Smooth muscle cell (in vitro differentiated cells): ENCODE results near the gene OBSCN. TPM values are rescaled to one million over a fixed set of nuclear protein-coding genes. Genes with fewer than 3 reads are reported as not detected.

Source experiments
- DNase-seq: peaks from one replicate; lab custom pipeline; 2025; ENCODE audit not compliant: unreplicated experiment; lab: John Stamatoyannopoulos, UW
- H2AFZ ChIP-seq: fragments of 200-600 bp; sonication (generic); 2 replicates; pipeline ENCODE4 v1.6.0; 2016; ENCODE audit warnings: antibody characterized with exemption, low read depth, mild to moderate bottlenecking
- H3F3A ChIP-seq: fragments of 200-600 bp; sonication (generic); 2 replicates; pipeline ENCODE4 v1.6.0; 2017; ENCODE audit warnings: antibody characterized with exemption, low read depth
- H3K27ac ChIP-seq: fragments of 200-600 bp; sonication (generic); 2 replicates; pipeline ENCODE4 v1.5.1; 2016; ENCODE audit warnings: low read depth, mild to moderate bottlenecking
- H3K27me3 ChIP-seq: fragments of 200-600 bp; sonication (generic); 2 replicates; pipeline ENCODE4 v1.6.1; 2016; ENCODE audit warnings: low read depth, mild to moderate bottlenecking
- H3K36me3 ChIP-seq: fragments of 200-600 bp; sonication (generic); 2 replicates; pipeline ENCODE4 v1.5.1; 2016; ENCODE audit warnings: low read depth
- H3K4me1 ChIP-seq: fragments of 200-600 bp; sonication (generic); 2 replicates; pipeline ENCODE4 v1.5.1; 2016; ENCODE audit warnings: low read depth
- H3K4me2 ChIP-seq: fragments of 200-600 bp; sonication (generic); 2 replicates; pipeline ENCODE4 v1.6.0; 2016; ENCODE audit warnings: mild to moderate bottlenecking
- H3K4me3 ChIP-seq: fragments of 200-600 bp; sonication (generic); 2 replicates; pipeline ENCODE4 v1.5.1; 2016; ENCODE audit warnings: mild to moderate bottlenecking
- H3K79me2 ChIP-seq: fragments of 200-600 bp; sonication (generic); 2 replicates; pipeline ENCODE4 v1.6.0; 2016; ENCODE audit warnings: low read depth, mild to moderate bottlenecking
- H3K9ac ChIP-seq: fragments of 200-600 bp; sonication (generic); 2 replicates; pipeline ENCODE4 v1.6.0; 2016; ENCODE audit warnings: low read depth
- H3K9me3 ChIP-seq: fragments of 200-600 bp; sonication (generic); replicated peaks from 2 replicates; pipeline ENCODE4 v1.5.1; 2016; ENCODE audit warnings: low read depth
- H4K20me1 ChIP-seq: fragments of 200-600 bp; sonication (generic); 2 replicates; pipeline ENCODE4 v1.6.0; 2016; ENCODE audit warnings: low read depth
- CTCF ChIP-seq: fragments of 200-600 bp; sonication (generic); IDR thresholded peaks from 2 replicates; pipeline ENCODE4 v1.5.1; 2017; ENCODE audit warnings: borderline replicate concordance, mild to moderate bottlenecking, antibody characterized with exemption; ENCODE audit not compliant: insufficient read depth, poor library complexity, severe bottlenecking
- WGBS: methylation state at CpG from one replicate; pipeline ENCODE4 v1.1.7; 2016; ENCODE audit warnings: low lambda C conversion rate; 5-methylcytosine and 5-hydroxymethylcytosine counted together
- polyA plus RNA-seq: library from polyadenylated mRNA; unstranded; fragments of >200 nt; fragmentation: Nextera tagmentation; extraction: Ambion mirVana; gene quantifications from 2 replicates; pipeline ENCODE4 v1.2.1, GENCODE V29; 2016
- total RNA-seq: library from RNA; depleted of rRNA; stranded (reverse); fragments of >200 nt; gene quantifications from 2 replicates; pipeline ENCODE4 v1.2.3, GENCODE V29; 2014

Gene OBSCN
- total and polyA plus RNA-seq, 2 experiments from 2014 or later = 3.8 to 10.6 TPM

- Histone ChIP-seq H4K20me1 (no peaks in the 10 kb centered on the region), H3K4me3 (no peak overlapping the region), H3K27me3 (no peaks in the 10 kb centered on the region), H3K79me2 (no peaks in the 10 kb centered on the region), H3K9ac (no peak overlapping the region), H3K4me2 (no peak overlapping the region), H3K36me3 (no peaks in the 10 kb centered on the region), H3K9me3 (no peaks in the 10 kb centered on the region), H3F3A (no peaks in the 10 kb centered on the region), H3K27ac (no peak overlapping the region), H2AFZ (no peak overlapping the region), H3K4me1 (no peaks in the 10 kb centered on the region)
- no peak for TF ChIP-seq CTCF
- DNase-seq = no peak
- WGBS = 97% methylated on average over 20 of the region's 22 CpGs
These were observed 65.2 kb downstream of the OBSCN start for GRCh38 chr1:228272831-228273571.

- H3K4me2 ChIP-seq = no peak overlapping the region
- H3K79me2 ChIP-seq = no peaks in the 10 kb centered on the region
- no peak overlapping the region for H3K27ac ChIP-seq
- H3K4me3 ChIP-seq = no peak overlapping the region
- H3K27me3 ChIP-seq = no peaks in the 10 kb centered on the region
- no peak for DNase-seq
- no peak for TF ChIP-seq CTCF
- no peaks in the 10 kb centered on the region for H4K20me1 ChIP-seq
- H3K9me3 ChIP-seq = no peaks in the 10 kb centered on the region
- H3K36me3 ChIP-seq = no peaks in the 10 kb centered on the region
- H2AFZ ChIP-seq = no peak overlapping the region
- no peak overlapping the region for H3K9ac ChIP-seq
- no peaks in the 10 kb centered on the region for H3K4me1 ChIP-seq
- WGBS = 94% methylated on average over 39 of the region's 39 CpGs
- no peaks in the 10 kb centered on the region for H3F3A ChIP-seq
These were observed 66.0 kb downstream of the OBSCN start for GRCh38 chr1:228273720-228274451.

GRCh38 chr1:228274452-228275178 lies 66.8 kb downstream of the OBSCN start:
- H2AFZ ChIP-seq = no peak overlapping the region
- H4K20me1 ChIP-seq = no peaks in the 10 kb centered on the region
- no peak for DNase-seq
- no peaks in the 10 kb centered on the region for H3K9me3 ChIP-seq
- WGBS = 93% methylated on average over 24 of the region's 25 CpGs
- H3K36me3 ChIP-seq = no peaks in the 10 kb centered on the region
- no peak for TF ChIP-seq CTCF
- H3K9ac ChIP-seq = no peak overlapping the region
- peak overlapping the region; percentile 99 for H3K4me2 ChIP-seq
- no peak overlapping the region for H3K4me3 ChIP-seq
- H3K79me2 ChIP-seq = no peaks in the 10 kb centered on the region
- no peaks in the 10 kb centered on the region for H3K27me3 ChIP-seq
- H3K27ac ChIP-seq = no peak overlapping the region
- no peaks in the 10 kb centered on the region for H3F3A ChIP-seq
- no peaks in the 10 kb centered on the region for H3K4me1 ChIP-seq
